GM23338 (cell line): ENCODE data around the gene FBXW10B. TPM values are rescaled to one million over a fixed set of nuclear protein-coding genes. Genes with fewer than 3 reads are reported as not detected.

Source experiments
- ATAC-seq: fragments of 200-7000 bp; cut with Tn5 transposase; 3 replicates; pipeline ENCODE4 v1.9.1; 2020
- DNase-seq: peaks from one replicate; pipeline ENCODE4 v3.0.0-alpha.2; 2015; ENCODE audit warnings: low spot score
- H2AFZ ChIP-seq: fragments of 200-600 bp; sonication (generic); 2 replicates; pipeline ENCODE4 v1.8.0; 2016; ENCODE audit warnings: antibody characterized with exemption, mild to moderate bottlenecking, moderate library complexity
- H3F3A ChIP-seq: fragments of 200-600 bp; sonication (generic); replicated peaks from 2 replicates; pipeline ENCODE4 v1.8.0; 2017; ENCODE audit warnings: antibody characterized with exemption, mixed run types, low read depth
- H3K27ac ChIP-seq: fragments of 200-600 bp; sonication (generic); 2 replicates; pipeline ENCODE4 v1.6.1; 2016; ENCODE audit warnings: low read depth
- H3K27me3 ChIP-seq: fragments of 200-600 bp; sonication (generic); 2 replicates; pipeline ENCODE4 v1.8.0; 2016; ENCODE audit warnings: mild to moderate bottlenecking, mixed run types, moderate library complexity; ENCODE audit not compliant: insufficient read depth
- H3K36me3 ChIP-seq: fragments of 200-600 bp; sonication (generic); 2 replicates; pipeline ENCODE4 v1.8.0; 2016; ENCODE audit warnings: mild to moderate bottlenecking; ENCODE audit not compliant: insufficient read depth
- H3K4me1 ChIP-seq: fragments of 200-600 bp; sonication (generic); 2 replicates; pipeline ENCODE4 v1.8.0; 2016; ENCODE audit warnings: mild to moderate bottlenecking, moderate library complexity; ENCODE audit not compliant: insufficient read depth
- H3K4me2 ChIP-seq: fragments of 200-600 bp; sonication (generic); 2 replicates; pipeline ENCODE4 v1.7.1; 2017; ENCODE audit warnings: mixed run types
- H3K4me3 ChIP-seq: fragments of 200-600 bp; sonication (generic); 2 replicates; pipeline ENCODE4 v1.6.1; 2016; ENCODE audit warnings: mixed run types
- H3K79me2 ChIP-seq: fragments of 200-600 bp; sonication (generic); replicated peaks from 2 replicates; pipeline ENCODE4 v1.8.0; 2017; ENCODE audit warnings: mild to moderate bottlenecking; ENCODE audit not compliant: insufficient read depth
- H3K9me2 ChIP-seq: fragments of 200-600 bp; sonication (generic); 2 replicates; pipeline ENCODE4 v1.8.0; 2017; ENCODE audit not compliant: insufficient read depth
- H4K20me1 ChIP-seq: fragments of 200-600 bp; sonication (generic); replicated peaks from 2 replicates; pipeline ENCODE4 v1.8.0; 2017; ENCODE audit warnings: mild to moderate bottlenecking; ENCODE audit not compliant: insufficient read depth
- H3K27ac Mint-ChIP-seq: 2 replicates; pipeline ENCODE4 v1.8.0; 2020; ENCODE audit warnings: inconsistent platforms, mild to moderate bottlenecking, moderate library complexity, mixed read lengths
- H3K27me3 Mint-ChIP-seq: 3 replicates; pipeline ENCODE4 v1.8.0; 2022; ENCODE audit warnings: low read depth, mild to moderate bottlenecking, moderate library complexity, mixed read lengths, inconsistent platforms; ENCODE audit not compliant: insufficient read depth, poor library complexity
- H3K36me3 Mint-ChIP-seq: 3 replicates; pipeline ENCODE4 v1.8.0; 2021; ENCODE audit warnings: low read depth, mild to moderate bottlenecking, inconsistent platforms, moderate library complexity, mixed read lengths
- H3K4me1 Mint-ChIP-seq: 3 replicates; pipeline ENCODE4 v1.8.0; 2020; ENCODE audit warnings: mild to moderate bottlenecking, inconsistent platforms, mixed read lengths
- H3K4me3 Mint-ChIP-seq: 3 replicates; pipeline ENCODE4 v1.8.0; 2021; ENCODE audit warnings: moderate library complexity, mild to moderate bottlenecking, inconsistent platforms, mixed read lengths
- H3K9me3 Mint-ChIP-seq: 3 replicates; pipeline ENCODE4 v1.8.0; 2020; ENCODE audit warnings: moderate library complexity, mild to moderate bottlenecking, inconsistent platforms, mixed read lengths
- CREB1 ChIP-seq: fragments of 250-450 bp; sonication (Bioruptor Pico); IDR thresholded peaks from 2 replicates; pipeline ENCODE4 v1.5.0; 2020; ENCODE audit warnings: low read depth, mild to moderate bottlenecking, moderate library complexity
- EZH2 ChIP-seq: fragments of 200-600 bp; sonication (generic); IDR thresholded peaks from one replicate; pipeline ENCODE4 v1.8.0; 2017; ENCODE audit warnings: antibody characterized with exemption, mild to moderate bottlenecking, low read depth; ENCODE audit not compliant: unreplicated experiment
- EZH2phosphoT487 ChIP-seq: fragments of 200-600 bp; sonication (generic); IDR thresholded peaks from one replicate; pipeline ENCODE4 v1.8.1; 2018; ENCODE audit warnings: antibody characterized with exemption; ENCODE audit not compliant: unreplicated experiment
- JUNB ChIP-seq: IDR thresholded peaks from one replicate; pipeline ENCODE4 v1.6.1; 2016; ENCODE audit warnings: antibody characterized with exemption; ENCODE audit not compliant: unreplicated experiment
- NANOG ChIP-seq: IDR thresholded peaks from 2 replicates; pipeline ENCODE4 v1.6.1; 2016; ENCODE audit warnings: antibody characterized with exemption, borderline replicate concordance
- POLR2AphosphoS5 ChIP-seq: IDR thresholded peaks from 2 replicates; pipeline ENCODE4 v1.6.1; 2016; ENCODE audit warnings: antibody characterized with exemption, low read depth
- ZNF114 ChIP-seq: fragments of 250-450 bp; sonication (Bioruptor Pico); IDR thresholded peaks from 2 replicates; pipeline ENCODE4 v1.5.0; 2020; ENCODE audit warnings: mild to moderate bottlenecking, moderate library complexity
- ZNF331 ChIP-seq: fragments of 250-450 bp; sonication (Bioruptor Pico); IDR thresholded peaks from 2 replicates; pipeline ENCODE4 v1.5.0; 2020; ENCODE audit warnings: low read depth, mild to moderate bottlenecking, moderate library complexity
- polyA plus RNA-seq: library from polyadenylated mRNA; unstranded; fragments of >200 nt; fragmentation: Nextera tagmentation; extraction: Ambion mirVana; gene quantifications from 2 replicates; pipeline ENCODE4 v1.2.1, GENCODE V29; 2016
- total RNA-seq: library from RNA; depleted of rRNA; stranded (reverse); fragments of >200 nt; shearing (Covaris generic); gene quantifications from 2 replicates; pipeline ENCODE4 v1.2.3, GENCODE V29; 2014
- TF ChIP-seq, protein P1 (sequence below): fragments of 250-450 bp; sonication (Bioruptor Pico); IDR thresholded peaks from 2 replicates; pipeline ENCODE4 v1.5.0; 2020; ENCODE audit warnings: mild to moderate bottlenecking, moderate library complexity
- TF ChIP-seq, protein P2 (sequence below): IDR thresholded peaks from one replicate; pipeline ENCODE4 v1.6.1; 2018; ENCODE audit warnings: antibody characterized with exemption; ENCODE audit not compliant: unreplicated experiment
- TF ChIP-seq, protein P3 (sequence below): IDR thresholded peaks from 2 replicates; pipeline ENCODE4 v1.6.1; 2016; ENCODE audit warnings: antibody characterized with exemption
- TF ChIP-seq, protein P4 (sequence below), 2 experiments: fragments of 200-600 bp in 1 of 2; sonication (generic) in 1 of 2; conservative IDR thresholded peaks; 2 replicates each; pipeline versions ENCODE4 v1.5.1 to v1.6.1; 2016 to 2017; ENCODE audit warnings: antibody characterized with exemption in 2 of 2, low read depth in 2 of 2, mild to moderate bottlenecking in 2 of 2, moderate library complexity in 1 of 2

The FBXW10B gene
- total and polyA plus RNA-seq, 2 experiments from 2014 or later = 0.31 TPM; not detected in 1

DNA sequence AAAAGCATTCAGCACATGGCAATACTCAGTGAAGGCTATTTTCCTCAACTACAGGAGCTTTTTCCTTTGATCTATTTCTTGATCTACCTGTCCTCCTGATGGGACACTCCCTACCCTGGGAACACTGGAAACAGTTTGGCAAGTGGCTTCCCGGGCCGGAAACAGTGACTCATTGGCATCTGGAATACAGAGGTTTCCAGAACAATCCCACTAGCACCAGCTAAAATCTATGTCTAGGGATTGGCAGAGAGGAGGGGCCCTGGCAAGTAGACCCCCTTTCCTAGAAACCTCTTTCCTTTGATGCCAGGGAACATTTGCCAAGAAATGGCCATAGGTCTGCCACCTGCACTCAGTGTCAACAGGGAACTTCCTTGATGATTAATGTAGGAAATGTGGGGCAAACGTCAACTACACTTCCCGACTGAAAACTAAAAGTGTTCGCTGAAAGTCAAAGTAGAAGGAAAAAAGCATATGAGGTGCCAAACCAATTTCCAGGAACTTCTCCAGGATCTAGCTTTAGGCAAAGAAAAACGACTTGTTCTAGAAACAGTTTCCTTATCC lies 30.4 kb upstream of the FBXW10B start (continued):
- TF ChIP-seq, protein P1, sequence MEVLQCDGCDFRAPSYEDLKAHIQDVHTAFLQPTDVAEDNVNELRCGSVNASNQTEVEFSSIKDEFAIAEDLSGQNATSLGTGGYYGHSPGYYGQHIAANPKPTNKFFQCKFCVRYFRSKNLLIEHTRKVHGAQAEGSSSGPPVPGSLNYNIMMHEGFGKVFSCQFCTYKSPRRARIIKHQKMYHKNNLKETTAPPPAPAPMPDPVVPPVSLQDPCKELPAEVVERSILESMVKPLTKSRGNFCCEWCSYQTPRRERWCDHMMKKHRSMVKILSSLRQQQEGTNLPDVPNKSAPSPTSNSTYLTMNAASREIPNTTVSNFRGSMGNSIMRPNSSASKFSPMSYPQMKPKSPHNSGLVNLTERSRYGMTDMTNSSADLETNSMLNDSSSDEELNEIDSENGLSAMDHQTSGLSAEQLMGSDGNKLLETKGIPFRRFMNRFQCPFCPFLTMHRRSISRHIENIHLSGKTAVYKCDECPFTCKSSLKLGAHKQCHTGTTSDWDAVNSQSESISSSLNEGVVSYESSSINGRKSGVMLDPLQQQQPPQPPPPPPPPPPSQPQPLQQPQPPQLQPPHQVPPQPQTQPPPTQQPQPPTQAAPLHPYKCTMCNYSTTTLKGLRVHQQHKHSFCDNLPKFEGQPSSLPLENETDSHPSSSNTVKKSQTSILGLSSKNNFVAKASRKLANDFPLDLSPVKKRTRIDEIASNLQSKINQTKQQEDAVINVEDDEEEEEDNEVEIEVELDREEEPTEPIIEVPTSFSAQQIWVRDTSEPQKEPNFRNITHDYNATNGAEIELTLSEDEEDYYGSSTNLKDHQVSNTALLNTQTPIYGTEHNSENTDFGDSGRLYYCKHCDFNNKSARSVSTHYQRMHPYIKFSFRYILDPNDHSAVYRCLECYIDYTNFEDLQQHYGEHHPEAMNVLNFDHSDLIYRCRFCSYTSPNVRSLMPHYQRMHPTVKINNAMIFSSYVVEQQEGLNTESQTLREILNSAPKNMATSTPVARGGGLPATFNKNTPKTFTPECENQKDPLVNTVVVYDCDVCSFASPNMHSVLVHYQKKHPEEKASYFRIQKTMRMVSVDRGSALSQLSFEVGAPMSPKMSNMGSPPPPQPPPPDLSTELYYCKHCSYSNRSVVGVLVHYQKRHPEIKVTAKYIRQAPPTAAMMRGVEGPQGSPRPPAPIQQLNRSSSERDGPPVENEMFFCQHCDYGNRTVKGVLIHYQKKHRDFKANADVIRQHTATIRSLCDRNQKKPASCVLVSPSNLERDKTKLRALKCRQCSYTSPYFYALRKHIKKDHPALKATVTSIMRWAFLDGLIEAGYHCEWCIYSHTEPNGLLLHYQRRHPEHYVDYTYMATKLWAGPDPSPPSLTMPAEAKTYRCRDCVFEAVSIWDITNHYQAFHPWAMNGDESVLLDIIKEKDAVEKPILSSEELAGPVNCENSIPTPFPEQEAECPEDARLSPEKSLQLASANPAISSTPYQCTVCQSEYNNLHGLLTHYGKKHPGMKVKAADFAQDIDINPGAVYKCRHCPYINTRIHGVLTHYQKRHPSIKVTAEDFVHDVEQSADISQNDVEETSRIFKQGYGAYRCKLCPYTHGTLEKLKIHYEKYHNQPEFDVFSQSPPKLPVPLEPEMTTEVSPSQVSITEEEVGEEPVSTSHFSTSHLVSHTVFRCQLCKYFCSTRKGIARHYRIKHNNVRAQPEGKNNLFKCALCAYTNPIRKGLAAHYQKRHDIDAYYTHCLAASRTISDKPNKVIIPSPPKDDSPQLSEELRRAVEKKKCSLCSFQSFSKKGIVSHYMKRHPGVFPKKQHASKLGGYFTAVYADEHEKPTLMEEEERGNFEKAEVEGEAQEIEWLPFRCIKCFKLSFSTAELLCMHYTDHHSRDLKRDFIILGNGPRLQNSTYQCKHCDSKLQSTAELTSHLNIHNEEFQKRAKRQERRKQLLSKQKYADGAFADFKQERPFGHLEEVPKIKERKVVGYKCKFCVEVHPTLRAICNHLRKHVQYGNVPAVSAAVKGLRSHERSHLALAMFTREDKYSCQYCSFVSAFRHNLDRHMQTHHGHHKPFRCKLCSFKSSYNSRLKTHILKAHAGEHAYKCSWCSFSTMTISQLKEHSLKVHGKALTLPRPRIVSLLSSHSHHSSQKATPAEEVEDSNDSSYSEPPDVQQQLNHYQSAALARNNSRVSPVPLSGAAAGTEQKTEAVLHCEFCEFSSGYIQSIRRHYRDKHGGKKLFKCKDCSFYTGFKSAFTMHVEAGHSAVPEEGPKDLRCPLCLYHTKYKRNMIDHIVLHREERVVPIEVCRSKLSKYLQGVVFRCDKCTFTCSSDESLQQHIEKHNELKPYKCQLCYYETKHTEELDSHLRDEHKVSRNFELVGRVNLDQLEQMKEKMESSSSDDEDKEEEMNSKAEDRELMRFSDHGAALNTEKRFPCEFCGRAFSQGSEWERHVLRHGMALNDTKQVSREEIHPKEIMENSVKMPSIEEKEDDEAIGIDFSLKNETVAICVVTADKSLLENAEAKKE (CRISPR knock-in tag) = no peak

DNA sequence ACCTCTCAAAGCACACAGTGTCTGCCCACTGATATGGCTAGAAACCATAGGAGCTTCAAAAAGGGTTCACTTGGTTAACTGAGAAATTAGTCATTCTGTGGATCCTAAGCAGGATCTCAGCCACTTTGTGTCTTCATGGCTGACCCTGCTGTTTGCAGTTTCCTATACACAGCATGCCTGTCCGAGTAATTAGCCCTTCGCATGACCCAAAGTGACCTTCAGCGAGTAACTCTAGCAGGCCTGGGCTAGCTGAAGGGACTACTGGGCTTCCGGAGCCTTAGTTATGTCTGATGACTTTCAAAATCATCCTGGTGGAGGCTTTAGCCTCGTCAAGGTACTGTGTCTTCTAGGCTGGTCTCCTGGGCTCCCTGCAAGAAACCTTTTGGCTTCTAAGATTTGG lies 28.9 kb upstream of the FBXW10B start:
- H3K9me3 Mint-ChIP-seq = no peaks in the 10 kb centered on the region
- no peak overlapping the region for H2AFZ ChIP-seq
- peaks cover 26% of the 10 kb centered on the region for H3K4me1 Mint-ChIP-seq
- H3K4me3 Mint-ChIP-seq = no peak overlapping the region
- H3K9me2 ChIP-seq = no peaks in the 10 kb centered on the region
- no peak overlapping the region for H3K27ac Mint-ChIP-seq
- TF ChIP-seq ZNF331 (no peak), NANOG (no peak), CREB1 (CRISPR knock-in tag) (no peak), POLR2AphosphoS5 (no peak), ZNF114 (CRISPR knock-in tag) (no peak), EZH2phosphoT487 (no peak), EZH2 (no peak), JUNB (no peak)
- TF ChIP-seq, protein P2, sequence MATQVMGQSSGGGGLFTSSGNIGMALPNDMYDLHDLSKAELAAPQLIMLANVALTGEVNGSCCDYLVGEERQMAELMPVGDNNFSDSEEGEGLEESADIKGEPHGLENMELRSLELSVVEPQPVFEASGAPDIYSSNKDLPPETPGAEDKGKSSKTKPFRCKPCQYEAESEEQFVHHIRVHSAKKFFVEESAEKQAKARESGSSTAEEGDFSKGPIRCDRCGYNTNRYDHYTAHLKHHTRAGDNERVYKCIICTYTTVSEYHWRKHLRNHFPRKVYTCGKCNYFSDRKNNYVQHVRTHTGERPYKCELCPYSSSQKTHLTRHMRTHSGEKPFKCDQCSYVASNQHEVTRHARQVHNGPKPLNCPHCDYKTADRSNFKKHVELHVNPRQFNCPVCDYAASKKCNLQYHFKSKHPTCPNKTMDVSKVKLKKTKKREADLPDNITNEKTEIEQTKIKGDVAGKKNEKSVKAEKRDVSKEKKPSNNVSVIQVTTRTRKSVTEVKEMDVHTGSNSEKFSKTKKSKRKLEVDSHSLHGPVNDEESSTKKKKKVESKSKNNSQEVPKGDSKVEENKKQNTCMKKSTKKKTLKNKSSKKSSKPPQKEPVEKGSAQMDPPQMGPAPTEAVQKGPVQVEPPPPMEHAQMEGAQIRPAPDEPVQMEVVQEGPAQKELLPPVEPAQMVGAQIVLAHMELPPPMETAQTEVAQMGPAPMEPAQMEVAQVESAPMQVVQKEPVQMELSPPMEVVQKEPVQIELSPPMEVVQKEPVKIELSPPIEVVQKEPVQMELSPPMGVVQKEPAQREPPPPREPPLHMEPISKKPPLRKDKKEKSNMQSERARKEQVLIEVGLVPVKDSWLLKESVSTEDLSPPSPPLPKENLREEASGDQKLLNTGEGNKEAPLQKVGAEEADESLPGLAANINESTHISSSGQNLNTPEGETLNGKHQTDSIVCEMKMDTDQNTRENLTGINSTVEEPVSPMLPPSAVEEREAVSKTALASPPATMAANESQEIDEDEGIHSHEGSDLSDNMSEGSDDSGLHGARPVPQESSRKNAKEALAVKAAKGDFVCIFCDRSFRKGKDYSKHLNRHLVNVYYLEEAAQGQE = no peak
- TF ChIP-seq, protein P3, sequence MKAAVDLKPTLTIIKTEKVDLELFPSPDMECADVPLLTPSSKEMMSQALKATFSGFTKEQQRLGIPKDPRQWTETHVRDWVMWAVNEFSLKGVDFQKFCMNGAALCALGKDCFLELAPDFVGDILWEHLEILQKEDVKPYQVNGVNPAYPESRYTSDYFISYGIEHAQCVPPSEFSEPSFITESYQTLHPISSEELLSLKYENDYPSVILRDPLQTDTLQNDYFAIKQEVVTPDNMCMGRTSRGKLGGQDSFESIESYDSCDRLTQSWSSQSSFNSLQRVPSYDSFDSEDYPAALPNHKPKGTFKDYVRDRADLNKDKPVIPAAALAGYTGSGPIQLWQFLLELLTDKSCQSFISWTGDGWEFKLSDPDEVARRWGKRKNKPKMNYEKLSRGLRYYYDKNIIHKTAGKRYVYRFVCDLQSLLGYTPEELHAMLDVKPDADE = no peak
- TF ChIP-seq, protein P4, sequence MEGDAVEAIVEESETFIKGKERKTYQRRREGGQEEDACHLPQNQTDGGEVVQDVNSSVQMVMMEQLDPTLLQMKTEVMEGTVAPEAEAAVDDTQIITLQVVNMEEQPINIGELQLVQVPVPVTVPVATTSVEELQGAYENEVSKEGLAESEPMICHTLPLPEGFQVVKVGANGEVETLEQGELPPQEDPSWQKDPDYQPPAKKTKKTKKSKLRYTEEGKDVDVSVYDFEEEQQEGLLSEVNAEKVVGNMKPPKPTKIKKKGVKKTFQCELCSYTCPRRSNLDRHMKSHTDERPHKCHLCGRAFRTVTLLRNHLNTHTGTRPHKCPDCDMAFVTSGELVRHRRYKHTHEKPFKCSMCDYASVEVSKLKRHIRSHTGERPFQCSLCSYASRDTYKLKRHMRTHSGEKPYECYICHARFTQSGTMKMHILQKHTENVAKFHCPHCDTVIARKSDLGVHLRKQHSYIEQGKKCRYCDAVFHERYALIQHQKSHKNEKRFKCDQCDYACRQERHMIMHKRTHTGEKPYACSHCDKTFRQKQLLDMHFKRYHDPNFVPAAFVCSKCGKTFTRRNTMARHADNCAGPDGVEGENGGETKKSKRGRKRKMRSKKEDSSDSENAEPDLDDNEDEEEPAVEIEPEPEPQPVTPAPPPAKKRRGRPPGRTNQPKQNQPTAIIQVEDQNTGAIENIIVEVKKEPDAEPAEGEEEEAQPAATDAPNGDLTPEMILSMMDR (conservative IDR thresholded peaks at IDR 0.05; ENCODE audit: low read depth in 2 of 2) = no peak
- ATAC-seq = no peak
- DNase-seq = no peak
- no peak overlapping the region for H3K4me3 ChIP-seq
- H3K36me3 ChIP-seq = no peaks in the 10 kb centered on the region
- H3K27me3 Mint-ChIP-seq = peaks cover 11% of the 10 kb centered on the region
- no peaks in the 10 kb centered on the region for H3K79me2 ChIP-seq
- peaks cover 17% of the 10 kb centered on the region; the same call in 2 of the 3 replicates for H3K36me3 Mint-ChIP-seq
- no peak overlapping the region for H3K4me2 ChIP-seq
- H3K4me1 ChIP-seq = peaks cover 10% of the 10 kb centered on the region
- 0 out of 2 replicates have a peak, but pooled peaks cover 2% of the 10 kb centered on the region for H3F3A ChIP-seq
- H4K20me1 ChIP-seq = 0 out of 2 replicates have a peak, but pooled peaks cover under 1% of the 10 kb centered on the region
- H3K27me3 ChIP-seq = no peaks in the 10 kb centered on the region
- no peak overlapping the region for H3K27ac ChIP-seq
